HEK293 (cell line): ENCODE results near the gene HSPH1.

Experiments used
- CTCF ChIA-PET: fragments of 350-600 bp; formaldehyde crosslinking; extraction: SDS; loops from one replicate; lab custom pipeline; 2021; ENCODE audit warnings: antibody characterized with exemption; lab: Yijun Ruan, JAX
- POLR2A ChIA-PET: fragments of 300-600 bp; formaldehyde crosslinking; extraction: SDS; loops from one replicate; lab custom pipeline; 2020; ENCODE audit warnings: antibody characterized with exemption, inconsistent platforms; lab: Yijun Ruan, JAX
- H3K27ac ChIP-seq: fragments of 200-500 bp; sonication (Bioruptor generic); 2 replicates; pipeline ENCODE4 v1.5.1; 2014; ENCODE audit warnings: low read depth, low read length, control low read depth, inconsistent platforms; ENCODE audit errors: extremely low read depth
- H3K36me3 ChIP-seq, 2 experiments: fragments of 200-500 bp in 1 of 2; sonication (Bioruptor generic) in 1 of 2; 1 replicate in 1 of 2; 2 replicates in 1 of 2; pipeline ENCODE4 v1.5.1; 2014 to 2017; ENCODE audit warnings: inconsistent platforms in 2 of 2, low read length in 2 of 2; ENCODE audit not compliant: control insufficient read depth in 2 of 2, insufficient read depth in 1 of 2
- H3K4me1 ChIP-seq: fragments of 200-500 bp; sonication (Bioruptor generic); 2 replicates; pipeline ENCODE4 v1.5.1; 2014; ENCODE audit warnings: mild to moderate bottlenecking, low read length, inconsistent platforms; ENCODE audit not compliant: control insufficient read depth, insufficient read depth
- H3K4me3 ChIP-seq: 2 replicates; pipeline ENCODE4 v1.5.1; 2011; ENCODE audit warnings: low read depth, mild to moderate bottlenecking, control low read depth, low read length, moderate library complexity
- H3K9me3 ChIP-seq: fragments of 200-500 bp; sonication (Bioruptor generic); 2 replicates; pipeline ENCODE4 v1.5.1; 2014; ENCODE audit warnings: low read depth, low read length, inconsistent platforms; ENCODE audit not compliant: control insufficient read depth, insufficient read depth
- BCL11B ChIP-seq: fragments of 450-650 bp; formaldehyde crosslinking; IDR thresholded peaks from 2 replicates; pipeline ENCODE4 v1.5.1; 2016; ENCODE audit warnings: low read depth, missing biosample characterization, missing genetic modification characterization
- GLI2 ChIP-seq: fragments of 450-650 bp; formaldehyde crosslinking; IDR thresholded peaks from 2 replicates; pipeline ENCODE4; 2017; ENCODE audit warnings: missing biosample characterization, missing genetic modification characterization, low read depth, borderline replicate concordance
- IKZF3 ChIP-seq: fragments of 450-650 bp; IDR thresholded peaks from 2 replicates; pipeline ENCODE4 v1.5.0; 2018; ENCODE audit warnings: missing biosample characterization, mild to moderate bottlenecking, missing genetic modification characterization, moderate library complexity
- REPIN1 ChIP-seq: fragments of 450-650 bp; formaldehyde crosslinking; IDR thresholded peaks from 2 replicates; pipeline ENCODE4 v1.5.1; 2017; ENCODE audit warnings: missing biosample characterization, missing genetic modification characterization, low read depth
- SP2 ChIP-seq: fragments of 450-650 bp; formaldehyde crosslinking; IDR thresholded peaks from 2 replicates; pipeline ENCODE4 v1.5.1; 2016; ENCODE audit warnings: missing biosample characterization, missing genetic modification characterization
- SP3 ChIP-seq: fragments of 450-650 bp; formaldehyde crosslinking; IDR thresholded peaks from 2 replicates; pipeline ENCODE4 v1.5.1; 2016; ENCODE audit warnings: missing biosample characterization, missing genetic modification characterization
- TCF7L2 ChIP-seq: IDR thresholded peaks from 2 replicates; pipeline ENCODE4 v1.6.1; 2011; ENCODE audit warnings: low read depth, mild to moderate bottlenecking, inconsistent platforms, low read length, moderate library complexity, borderline replicate concordance
- ZBTB20 ChIP-seq: fragments of 450-650 bp; formaldehyde crosslinking; IDR thresholded peaks from 2 replicates; pipeline ENCODE4 v1.5.1; 2016; ENCODE audit warnings: missing biosample characterization, missing genetic modification characterization
- ZNF19 ChIP-seq: fragments of 450-650 bp; formaldehyde crosslinking; IDR thresholded peaks from 2 replicates; pipeline ENCODE4; 2016; ENCODE audit warnings: missing biosample characterization, missing genetic modification characterization, low read depth
- ZNF211 ChIP-seq: fragments of 450-650 bp; formaldehyde crosslinking; IDR thresholded peaks from 2 replicates; pipeline ENCODE4 v1.5.1; 2016; ENCODE audit warnings: low read depth, missing biosample characterization, missing genetic modification characterization
- ZNF266 ChIP-seq: fragments of 450-650 bp; formaldehyde crosslinking; IDR thresholded peaks from 2 replicates; pipeline ENCODE4 v1.5.1; 2016; ENCODE audit warnings: missing biosample characterization, missing genetic modification characterization, low read depth
- ZNF280C ChIP-seq: fragments of 450-650 bp; formaldehyde crosslinking; IDR thresholded peaks from 2 replicates; pipeline ENCODE4 v1.5.1; 2016; ENCODE audit warnings: missing biosample characterization, missing genetic modification characterization
- ZNF302 ChIP-seq: fragments of 450-650 bp; formaldehyde crosslinking; IDR thresholded peaks from 2 replicates; pipeline ENCODE4 v1.5.1; 2016; ENCODE audit warnings: missing biosample characterization, missing genetic modification characterization, low read depth
- ZNF580 ChIP-seq: fragments of 450-650 bp; formaldehyde crosslinking; IDR thresholded peaks from 2 replicates; pipeline ENCODE4 v1.5.1; 2016; ENCODE audit warnings: missing biosample characterization, missing genetic modification characterization
- ZNF664 ChIP-seq: fragments of 450-650 bp; formaldehyde crosslinking; IDR thresholded peaks from 2 replicates; pipeline ENCODE4 v1.5.1; 2016; ENCODE audit warnings: missing biosample characterization, missing genetic modification characterization
- ZNF747 ChIP-seq: fragments of 450-650 bp; formaldehyde crosslinking; IDR thresholded peaks from 2 replicates; pipeline ENCODE4 v1.5.1; 2016; ENCODE audit warnings: missing biosample characterization, missing genetic modification characterization
- ZNF837 ChIP-seq: fragments of 450-650 bp; formaldehyde crosslinking; IDR thresholded peaks from 2 replicates; pipeline ENCODE4 v1.5.1; 2016; ENCODE audit warnings: missing biosample characterization, missing genetic modification characterization
- ZXDB ChIP-seq: fragments of 450-650 bp; formaldehyde crosslinking; IDR thresholded peaks from 2 replicates; pipeline ENCODE4 v1.5.1; 2016; ENCODE audit warnings: missing biosample characterization, missing genetic modification characterization
- TF ChIP-seq, protein P1 (sequence below): fragments of 450-650 bp; formaldehyde crosslinking; IDR thresholded peaks from 2 replicates; pipeline ENCODE4 v1.5.1; 2016; ENCODE audit warnings: missing biosample characterization, missing genetic modification characterization
- TF ChIP-seq, protein P2 (sequence below): fragments of 450-650 bp; formaldehyde crosslinking; conservative IDR thresholded peaks from 2 replicates; pipeline ENCODE4 v1.5.1; 2016; ENCODE audit warnings: low read depth, missing biosample characterization, missing genetic modification characterization
- TF ChIP-seq, protein P3 (sequence below): fragments of 450-650 bp; formaldehyde crosslinking; IDR thresholded peaks from 2 replicates; pipeline ENCODE4 v1.5.1; 2016; ENCODE audit warnings: missing biosample characterization, missing genetic modification characterization
- TF ChIP-seq, protein P4 (sequence below): fragments of 450-650 bp; formaldehyde crosslinking; IDR thresholded peaks from 2 replicates; pipeline ENCODE4 v1.5.1; 2017; ENCODE audit warnings: missing biosample characterization, missing genetic modification characterization
- TF ChIP-seq, protein P5 (sequence below): fragments of 450-650 bp; formaldehyde crosslinking; IDR thresholded peaks from 2 replicates; pipeline ENCODE4 v1.5.1; 2017; ENCODE audit warnings: missing biosample characterization, missing genetic modification characterization

Gene HSPH1

GRCh38 chr13:31138515-31138914 is 23.2 kb downstream of the HSPH1 start (continued):
- TF ChIP-seq, protein P1, sequence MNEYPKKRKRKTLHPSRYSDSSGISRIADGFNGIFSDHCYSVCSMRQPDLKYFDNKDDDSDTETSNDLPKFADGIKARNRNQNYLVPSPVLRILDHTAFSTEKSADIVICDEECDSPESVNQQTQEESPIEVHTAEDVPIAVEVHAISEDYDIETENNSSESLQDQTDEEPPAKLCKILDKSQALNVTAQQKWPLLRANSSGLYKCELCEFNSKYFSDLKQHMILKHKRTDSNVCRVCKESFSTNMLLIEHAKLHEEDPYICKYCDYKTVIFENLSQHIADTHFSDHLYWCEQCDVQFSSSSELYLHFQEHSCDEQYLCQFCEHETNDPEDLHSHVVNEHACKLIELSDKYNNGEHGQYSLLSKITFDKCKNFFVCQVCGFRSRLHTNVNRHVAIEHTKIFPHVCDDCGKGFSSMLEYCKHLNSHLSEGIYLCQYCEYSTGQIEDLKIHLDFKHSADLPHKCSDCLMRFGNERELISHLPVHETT (tag by site-specific recombination): no peak
- TF ChIP-seq ZNF747 (tag by site-specific recombination) (no peak), ZNF302 (tag by site-specific recombination) (no peak), REPIN1 (tag by site-specific recombination) (no peak), ZXDB (tag by site-specific recombination) (no peak), ZBTB20 (tag by site-specific recombination) (no peak), SP2 (no peak), ZNF266 (tag by site-specific recombination) (no peak)
- TF ChIP-seq, protein P2, sequence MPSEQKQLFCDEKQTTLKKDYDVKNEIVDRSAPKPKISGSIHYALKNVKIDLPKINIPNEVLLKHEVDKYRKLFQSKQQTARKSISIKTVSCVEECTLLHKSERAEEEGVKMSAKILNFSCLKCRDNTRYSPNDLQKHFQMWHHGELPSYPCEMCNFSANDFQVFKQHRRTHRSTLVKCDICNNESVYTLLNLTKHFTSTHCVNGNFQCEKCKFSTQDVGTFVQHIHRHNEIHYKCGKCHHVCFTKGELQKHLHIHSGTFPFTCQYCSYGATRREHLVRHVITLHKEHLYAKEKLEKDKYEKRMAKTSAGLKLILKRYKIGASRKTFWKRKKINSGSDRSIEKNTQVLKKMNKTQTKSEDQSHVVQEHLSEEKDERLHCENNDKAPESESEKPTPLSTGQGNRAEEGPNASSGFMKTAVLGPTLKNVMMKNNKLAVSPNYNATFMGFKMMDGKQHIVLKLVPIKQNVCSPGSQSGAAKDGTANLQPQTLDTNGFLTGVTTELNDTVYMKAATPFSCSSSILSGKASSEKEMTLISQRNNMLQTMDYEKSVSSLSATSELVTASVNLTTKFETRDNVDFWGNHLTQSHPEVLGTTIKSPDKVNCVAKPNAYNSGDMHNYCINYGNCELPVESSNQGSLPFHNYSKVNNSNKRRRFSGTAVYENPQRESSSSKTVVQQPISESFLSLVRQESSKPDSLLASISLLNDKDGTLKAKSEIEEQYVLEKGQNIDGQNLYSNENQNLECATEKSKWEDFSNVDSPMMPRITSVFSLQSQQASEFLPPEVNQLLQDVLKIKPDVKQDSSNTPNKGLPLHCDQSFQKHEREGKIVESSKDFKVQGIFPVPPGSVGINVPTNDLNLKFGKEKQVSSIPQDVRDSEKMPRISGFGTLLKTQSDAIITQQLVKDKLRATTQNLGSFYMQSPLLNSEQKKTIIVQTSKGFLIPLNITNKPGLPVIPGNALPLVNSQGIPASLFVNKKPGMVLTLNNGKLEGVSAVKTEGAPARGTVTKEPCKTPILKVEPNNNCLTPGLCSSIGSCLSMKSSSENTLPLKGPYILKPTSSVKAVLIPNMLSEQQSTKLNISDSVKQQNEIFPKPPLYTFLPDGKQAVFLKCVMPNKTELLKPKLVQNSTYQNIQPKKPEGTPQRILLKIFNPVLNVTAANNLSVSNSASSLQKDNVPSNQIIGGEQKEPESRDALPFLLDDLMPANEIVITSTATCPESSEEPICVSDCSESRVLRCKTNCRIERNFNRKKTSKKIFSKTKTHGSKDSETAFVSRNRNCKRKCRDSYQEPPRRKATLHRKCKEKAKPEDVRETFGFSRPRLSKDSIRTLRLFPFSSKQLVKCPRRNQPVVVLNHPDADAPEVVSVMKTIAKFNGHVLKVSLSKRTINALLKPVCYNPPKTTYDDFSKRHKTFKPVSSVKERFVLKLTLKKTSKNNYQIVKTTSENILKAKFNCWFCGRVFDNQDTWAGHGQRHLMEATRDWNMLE (tag by site-specific recombination): no peak
- TF ChIP-seq, protein P3, sequence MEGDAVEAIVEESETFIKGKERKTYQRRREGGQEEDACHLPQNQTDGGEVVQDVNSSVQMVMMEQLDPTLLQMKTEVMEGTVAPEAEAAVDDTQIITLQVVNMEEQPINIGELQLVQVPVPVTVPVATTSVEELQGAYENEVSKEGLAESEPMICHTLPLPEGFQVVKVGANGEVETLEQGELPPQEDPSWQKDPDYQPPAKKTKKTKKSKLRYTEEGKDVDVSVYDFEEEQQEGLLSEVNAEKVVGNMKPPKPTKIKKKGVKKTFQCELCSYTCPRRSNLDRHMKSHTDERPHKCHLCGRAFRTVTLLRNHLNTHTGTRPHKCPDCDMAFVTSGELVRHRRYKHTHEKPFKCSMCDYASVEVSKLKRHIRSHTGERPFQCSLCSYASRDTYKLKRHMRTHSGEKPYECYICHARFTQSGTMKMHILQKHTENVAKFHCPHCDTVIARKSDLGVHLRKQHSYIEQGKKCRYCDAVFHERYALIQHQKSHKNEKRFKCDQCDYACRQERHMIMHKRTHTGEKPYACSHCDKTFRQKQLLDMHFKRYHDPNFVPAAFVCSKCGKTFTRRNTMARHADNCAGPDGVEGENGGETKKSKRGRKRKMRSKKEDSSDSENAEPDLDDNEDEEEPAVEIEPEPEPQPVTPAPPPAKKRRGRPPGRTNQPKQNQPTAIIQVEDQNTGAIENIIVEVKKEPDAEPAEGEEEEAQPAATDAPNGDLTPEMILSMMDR (tag by site-specific recombination): no peak
- TF ChIP-seq, protein P4, sequence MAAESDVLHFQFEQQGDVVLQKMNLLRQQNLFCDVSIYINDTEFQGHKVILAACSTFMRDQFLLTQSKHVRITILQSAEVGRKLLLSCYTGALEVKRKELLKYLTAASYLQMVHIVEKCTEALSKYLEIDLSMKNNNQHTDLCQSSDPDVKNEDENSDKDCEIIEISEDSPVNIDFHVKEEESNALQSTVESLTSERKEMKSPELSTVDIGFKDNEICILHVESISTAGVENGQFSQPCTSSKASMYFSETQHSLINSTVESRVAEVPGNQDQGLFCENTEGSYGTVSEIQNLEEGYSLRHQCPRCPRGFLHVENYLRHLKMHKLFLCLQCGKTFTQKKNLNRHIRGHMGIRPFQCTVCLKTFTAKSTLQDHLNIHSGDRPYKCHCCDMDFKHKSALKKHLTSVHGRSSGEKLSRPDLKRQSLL (tag by site-specific recombination): no peak

- Histone ChIP-seq H3K9me3 (no peaks in the 10 kb centered on the region), H3K4me1 (no peaks in the 10 kb centered on the region), H3K27ac (no peak overlapping the region), H3K4me3 (no peak overlapping the region), H3K36me3 (peaks cover 24 to 64% of the 10 kb centered on the region in 2 experiments; a peak in 2 of 3 replicates)
- POLR2A ChIA-PET: no interaction called here
- CTCF ChIA-PET: interaction anchor here (1.5 kb wide), 1 partner anchor 288 kb away, joined by 3 read pairs; no protein-coding TSS in a partner anchor
- TF ChIP-seq SP3: no peak
- no peak for TF ChIP-seq TCF7L2
- no peak for TF ChIP-seq ZNF19
- no peak for TF ChIP-seq GLI2 (tag by site-specific recombination)
- no peak for TF ChIP-seq ZNF664
- TF ChIP-seq BCL11B: no peak
- no peak for TF ChIP-seq ZNF280C (tag by site-specific recombination)
- no peak for TF ChIP-seq IKZF3 (tag by site-specific recombination)
- TF ChIP-seq ZBTB20 (tag by site-specific recombination): no peak
- TF ChIP-seq, protein P5, sequence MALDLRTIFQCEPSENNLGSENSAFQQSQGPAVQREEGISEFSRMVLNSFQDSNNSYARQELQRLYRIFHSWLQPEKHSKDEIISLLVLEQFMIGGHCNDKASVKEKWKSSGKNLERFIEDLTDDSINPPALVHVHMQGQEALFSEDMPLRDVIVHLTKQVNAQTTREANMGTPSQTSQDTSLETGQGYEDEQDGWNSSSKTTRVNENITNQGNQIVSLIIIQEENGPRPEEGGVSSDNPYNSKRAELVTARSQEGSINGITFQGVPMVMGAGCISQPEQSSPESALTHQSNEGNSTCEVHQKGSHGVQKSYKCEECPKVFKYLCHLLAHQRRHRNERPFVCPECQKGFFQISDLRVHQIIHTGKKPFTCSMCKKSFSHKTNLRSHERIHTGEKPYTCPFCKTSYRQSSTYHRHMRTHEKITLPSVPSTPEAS (tag by site-specific recombination): no peak
- no peak for TF ChIP-seq ZNF580
- no peak for TF ChIP-seq ZNF211 (tag by site-specific recombination)
- TF ChIP-seq ZNF837 (tag by site-specific recombination): no peak
Observed at GRCh38 chr13:31136724-31137123, 25.0 kb downstream of the HSPH1 start.
